DOHH2 (cell line): ENCODE measurements around the gene FOXK1.
A peak's percentile ranks its signal among the peaks of the same experiment; 100 is the strongest.
"Not testable (repeated sequence)": the region's sequence is repeated elsewhere in the genome, so short reads cannot be mapped to it uniquely, and the experiment has no call there.

Experiments
- H3F3A ChIP-seq: fragments of 200-600 bp; sonication (generic), shearing (Covaris generic); 2 replicates; pipeline ENCODE4 v1.6.0; 2016; ENCODE audit warnings: antibody characterized with exemption, mild to moderate bottlenecking; ENCODE audit not compliant: control insufficient read depth, insufficient read depth
- H3K27ac ChIP-seq: fragments of 200-600 bp; sonication (generic); 2 replicates; pipeline ENCODE4 v1.5.1; 2014; ENCODE audit warnings: low read depth, mild to moderate bottlenecking, low read length, moderate library complexity
- H3K27me3 ChIP-seq: fragments of 200-600 bp; sonication (generic); 2 replicates; pipeline ENCODE4 v1.6.1; 2014; ENCODE audit warnings: mild to moderate bottlenecking, low read length, mixed read lengths; ENCODE audit not compliant: control insufficient read depth
- H3K36me3 ChIP-seq: fragments of 200-600 bp; sonication (generic); 2 replicates; pipeline ENCODE4 v1.6.1; 2014; ENCODE audit warnings: mild to moderate bottlenecking, low read length, moderate library complexity, mixed read lengths; ENCODE audit not compliant: control insufficient read depth
- H3K4me1 ChIP-seq: fragments of 200-600 bp; sonication (generic); 2 replicates; pipeline ENCODE4 v1.6.1; 2014; ENCODE audit warnings: mild to moderate bottlenecking, low read length, mixed read lengths; ENCODE audit not compliant: control insufficient read depth
- H3K4me2 ChIP-seq: fragments of 200-600 bp; sonication (generic); 2 replicates; pipeline ENCODE4 v1.6.0; 2014; ENCODE audit warnings: mild to moderate bottlenecking, low read length, moderate library complexity
- H3K4me3 ChIP-seq: fragments of 200-600 bp; sonication (generic); 2 replicates; pipeline ENCODE4 v1.5.1; 2014; ENCODE audit warnings: mild to moderate bottlenecking, low read length, mixed read lengths
- H3K79me2 ChIP-seq: fragments of 200-600 bp; sonication (generic); 2 replicates; pipeline ENCODE4 v1.6.1; 2014; ENCODE audit warnings: mild to moderate bottlenecking, low read length, mixed read lengths; ENCODE audit not compliant: control insufficient read depth
- H3K9me2 ChIP-seq: fragments of 200-600 bp; sonication (generic); replicated peaks from 2 replicates; pipeline ENCODE4 v1.6.1; 2014; ENCODE audit warnings: mild to moderate bottlenecking, low read length, mixed read lengths; ENCODE audit not compliant: control insufficient read depth
- H3K9me3 ChIP-seq: fragments of 200-600 bp; sonication (generic); 2 replicates; pipeline ENCODE4 v1.6.1; 2014; ENCODE audit warnings: antibody characterized with exemption, low read length, mixed read lengths; ENCODE audit not compliant: control insufficient read depth, insufficient read depth
- H4K20me1 ChIP-seq: fragments of 200-600 bp; sonication (generic); 2 replicates; pipeline ENCODE4 v1.6.0; 2014; ENCODE audit warnings: low read depth, mild to moderate bottlenecking, antibody characterized with exemption, low read length, moderate library complexity; ENCODE audit not compliant: control insufficient read depth, insufficient read depth
- EZH2phosphoT487 ChIP-seq: fragments of 200-600 bp; sonication (generic); IDR thresholded peaks from 2 replicates; pipeline ENCODE4 v1.6.1; 2017; ENCODE audit warnings: borderline replicate concordance, mild to moderate bottlenecking, antibody characterized with exemption, low read length, moderate library complexity, mixed read lengths
- TF ChIP-seq, protein P1 (sequence below): fragments of 200-600 bp; sonication (generic); IDR thresholded peaks from one replicate; pipeline ENCODE4 v1.5.1; 2014; ENCODE audit warnings: antibody characterized with exemption, mild to moderate bottlenecking, low read depth, low read length; ENCODE audit not compliant: poor library complexity, severe bottlenecking

Gene FOXK1

DNA sequence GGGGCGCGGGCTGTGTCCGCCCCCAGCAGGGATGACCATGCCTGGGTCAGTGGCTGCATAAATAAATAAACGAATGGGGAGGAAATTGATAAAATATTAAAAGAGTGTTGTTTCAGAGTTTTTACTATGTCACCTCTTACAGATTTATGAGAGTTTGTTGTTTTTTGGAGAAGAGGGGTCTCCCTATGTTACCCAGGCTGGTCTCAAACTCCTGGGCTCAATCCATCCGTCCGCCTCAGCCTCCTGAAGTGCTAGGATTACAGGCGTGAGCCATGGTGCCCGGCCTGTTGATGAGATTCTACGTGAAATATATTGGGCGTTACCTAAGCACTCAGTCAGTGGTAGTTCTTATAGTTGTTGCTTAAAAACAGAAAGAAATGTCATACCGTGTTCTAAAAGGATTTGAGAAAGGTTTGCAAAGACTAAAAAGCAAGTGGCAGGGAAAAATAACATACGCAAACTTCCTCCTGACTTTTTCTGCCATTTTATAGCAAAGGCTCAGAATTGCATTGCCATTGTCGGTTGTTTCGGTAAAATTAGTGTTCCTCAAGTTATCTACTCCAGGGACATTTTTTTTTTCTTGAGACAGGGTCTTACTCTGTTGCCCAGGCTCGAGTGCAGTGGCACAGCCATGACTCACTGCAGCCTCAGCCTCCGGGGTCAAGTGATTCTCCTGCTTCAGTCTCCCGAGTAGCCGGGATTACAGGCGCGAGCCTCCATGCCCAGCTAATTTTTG, 39.5 kb upstream of the FOXK1 start:
- no peak for TF ChIP-seq EZH2phosphoT487
- peak overlapping the region; percentile 76 for H3K4me2 ChIP-seq
- H3K4me3 ChIP-seq: peak overlapping the region; percentile 78
- peak overlapping the region; percentile 29 for H3K27ac ChIP-seq
- H3K4me1 ChIP-seq: peaks cover 16% of the 10 kb centered on the region
- H3K79me2 ChIP-seq: peaks cover 4% of the 10 kb centered on the region
- H3K36me3 ChIP-seq: no peaks in the 10 kb centered on the region
- peaks cover 5% of the 10 kb centered on the region for H3F3A ChIP-seq
- no peaks in the 10 kb centered on the region for H3K27me3 ChIP-seq
- no peaks in the 10 kb centered on the region for H3K9me2 ChIP-seq
- no peaks in the 10 kb centered on the region for H4K20me1 ChIP-seq
- peaks cover 6% of the 10 kb centered on the region; the same call in 1 of the 2 replicates for H3K9me3 ChIP-seq

DNA sequence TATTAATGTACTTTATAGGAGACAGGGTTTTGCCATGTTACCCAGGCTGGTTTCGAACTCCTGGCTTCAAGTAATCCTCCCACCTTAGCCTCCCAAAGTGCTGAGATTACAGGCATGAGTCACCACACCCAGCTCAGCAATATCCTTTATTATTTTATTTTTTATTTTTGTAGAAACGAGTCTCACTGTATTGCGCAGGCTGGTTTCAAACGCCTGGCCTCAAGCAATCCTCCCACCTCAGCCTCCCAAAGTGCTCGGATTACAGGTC, 39.0 kb upstream of the FOXK1 start:
- H3K9me3 ChIP-seq, H4K20me1 ChIP-seq, H3K27ac ChIP-seq, H3K36me3 ChIP-seq, H3F3A ChIP-seq, H3K79me2 ChIP-seq, H3K27me3 ChIP-seq, H3K9me2 ChIP-seq: not testable (repeated sequence)
- Histone ChIP-seq H3K4me3 (peak overlapping the region; percentile 78), H3K4me1 (peaks cover 16% of the 10 kb centered on the region), H3K4me2 (peak overlapping the region; percentile 76)

DNA sequence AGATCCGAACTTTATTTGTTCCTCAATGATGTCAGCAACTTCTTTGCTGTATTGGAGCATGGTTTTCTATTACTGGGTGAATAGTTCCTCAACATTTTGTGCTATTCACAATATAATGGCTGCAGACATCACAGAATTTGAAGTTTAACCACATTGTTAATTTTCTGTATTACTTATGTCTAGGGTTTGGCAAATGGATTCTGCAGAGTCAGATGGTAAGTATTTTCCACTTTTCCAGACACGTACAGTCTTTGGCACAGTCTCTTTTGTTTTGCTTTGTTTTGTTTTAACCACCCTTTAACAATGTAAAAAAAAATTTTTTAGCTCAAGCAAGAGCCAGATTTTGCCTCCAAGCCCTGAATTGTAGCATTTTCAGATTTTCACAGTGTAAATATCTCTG, 36.8 kb upstream of the FOXK1 start:
- Histone ChIP-seq H3K79me2 (peaks cover 4% of the 10 kb centered on the region), H3K9me3 (peaks cover 6% of the 10 kb centered on the region; the same call in 1 of the 2 replicates), H3K27me3 (no peaks in the 10 kb centered on the region), H3K9me2 (no peaks in the 10 kb centered on the region), H3K4me2 (no peak overlapping the region), H3K27ac (no peak overlapping the region), H3K36me3 (no peaks in the 10 kb centered on the region), H3K4me3 (no peak overlapping the region), H3F3A (peaks cover 5% of the 10 kb centered on the region), H3K4me1 (peaks cover 19% of the 10 kb centered on the region), H4K20me1 (no peaks in the 10 kb centered on the region)
- no peak for TF ChIP-seq EZH2phosphoT487
- TF ChIP-seq, protein P1, sequence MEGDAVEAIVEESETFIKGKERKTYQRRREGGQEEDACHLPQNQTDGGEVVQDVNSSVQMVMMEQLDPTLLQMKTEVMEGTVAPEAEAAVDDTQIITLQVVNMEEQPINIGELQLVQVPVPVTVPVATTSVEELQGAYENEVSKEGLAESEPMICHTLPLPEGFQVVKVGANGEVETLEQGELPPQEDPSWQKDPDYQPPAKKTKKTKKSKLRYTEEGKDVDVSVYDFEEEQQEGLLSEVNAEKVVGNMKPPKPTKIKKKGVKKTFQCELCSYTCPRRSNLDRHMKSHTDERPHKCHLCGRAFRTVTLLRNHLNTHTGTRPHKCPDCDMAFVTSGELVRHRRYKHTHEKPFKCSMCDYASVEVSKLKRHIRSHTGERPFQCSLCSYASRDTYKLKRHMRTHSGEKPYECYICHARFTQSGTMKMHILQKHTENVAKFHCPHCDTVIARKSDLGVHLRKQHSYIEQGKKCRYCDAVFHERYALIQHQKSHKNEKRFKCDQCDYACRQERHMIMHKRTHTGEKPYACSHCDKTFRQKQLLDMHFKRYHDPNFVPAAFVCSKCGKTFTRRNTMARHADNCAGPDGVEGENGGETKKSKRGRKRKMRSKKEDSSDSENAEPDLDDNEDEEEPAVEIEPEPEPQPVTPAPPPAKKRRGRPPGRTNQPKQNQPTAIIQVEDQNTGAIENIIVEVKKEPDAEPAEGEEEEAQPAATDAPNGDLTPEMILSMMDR: no peak

DNA sequence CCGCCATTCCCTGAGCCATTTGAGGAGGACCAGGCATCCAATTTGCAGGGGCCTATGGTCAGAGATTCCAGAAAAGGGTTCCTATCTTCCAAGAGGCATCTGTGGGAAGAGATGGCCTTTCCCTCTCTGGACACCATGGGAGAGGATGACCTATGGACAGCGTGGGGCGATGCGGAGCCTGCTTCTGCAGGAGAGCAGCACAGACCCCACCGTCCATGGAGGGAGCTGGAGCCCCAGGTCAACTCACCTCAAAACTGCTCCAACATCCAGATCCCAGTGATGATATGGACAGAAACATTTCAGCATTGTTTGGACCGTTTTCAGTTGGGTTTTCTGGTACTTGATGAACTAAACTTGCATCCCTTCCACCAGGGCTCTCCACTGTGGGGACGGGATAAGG, 34.0 kb upstream of the FOXK1 start:
- Histone ChIP-seq H3K27ac (no peak overlapping the region), H3F3A (peaks cover 5% of the 10 kb centered on the region), H3K27me3 (no peaks in the 10 kb centered on the region), H3K4me2 (no peak overlapping the region), H3K9me2 (no peaks in the 10 kb centered on the region), H3K36me3 (no peaks in the 10 kb centered on the region), H4K20me1 (no peaks in the 10 kb centered on the region), H3K9me3 (no peaks in the 10 kb centered on the region), H3K79me2 (no peaks in the 10 kb centered on the region), H3K4me1 (0 out of 2 replicates have a peak, but pooled peaks cover 3% of the 10 kb centered on the region), H3K4me3 (no peak overlapping the region)
- TF ChIP-seq EZH2phosphoT487: no peak
- TF ChIP-seq, protein P1: no peak
